Activated CD8-positive, alpha-beta memory T cell treated with anti-CD3 and anti-CD28 coated beads for 4 hours (primary cell): Measurements from ENCODE around the gene KIFAP3.
A peak's percentile ranks its signal among the peaks of the same experiment; 100 is the strongest.
"Not testable (repeated sequence)": the region's sequence is repeated elsewhere in the genome, so short reads cannot be mapped to it uniquely, and the experiment has no call there.

Experiments
- DNase-seq, 2 donors: peaks; one replicate each; pipeline ENCODE4 v3.0.0-alpha.2; 2020; ENCODE audit warnings: low read depth in 2 of 2

Gene KIFAP3

DNA sequence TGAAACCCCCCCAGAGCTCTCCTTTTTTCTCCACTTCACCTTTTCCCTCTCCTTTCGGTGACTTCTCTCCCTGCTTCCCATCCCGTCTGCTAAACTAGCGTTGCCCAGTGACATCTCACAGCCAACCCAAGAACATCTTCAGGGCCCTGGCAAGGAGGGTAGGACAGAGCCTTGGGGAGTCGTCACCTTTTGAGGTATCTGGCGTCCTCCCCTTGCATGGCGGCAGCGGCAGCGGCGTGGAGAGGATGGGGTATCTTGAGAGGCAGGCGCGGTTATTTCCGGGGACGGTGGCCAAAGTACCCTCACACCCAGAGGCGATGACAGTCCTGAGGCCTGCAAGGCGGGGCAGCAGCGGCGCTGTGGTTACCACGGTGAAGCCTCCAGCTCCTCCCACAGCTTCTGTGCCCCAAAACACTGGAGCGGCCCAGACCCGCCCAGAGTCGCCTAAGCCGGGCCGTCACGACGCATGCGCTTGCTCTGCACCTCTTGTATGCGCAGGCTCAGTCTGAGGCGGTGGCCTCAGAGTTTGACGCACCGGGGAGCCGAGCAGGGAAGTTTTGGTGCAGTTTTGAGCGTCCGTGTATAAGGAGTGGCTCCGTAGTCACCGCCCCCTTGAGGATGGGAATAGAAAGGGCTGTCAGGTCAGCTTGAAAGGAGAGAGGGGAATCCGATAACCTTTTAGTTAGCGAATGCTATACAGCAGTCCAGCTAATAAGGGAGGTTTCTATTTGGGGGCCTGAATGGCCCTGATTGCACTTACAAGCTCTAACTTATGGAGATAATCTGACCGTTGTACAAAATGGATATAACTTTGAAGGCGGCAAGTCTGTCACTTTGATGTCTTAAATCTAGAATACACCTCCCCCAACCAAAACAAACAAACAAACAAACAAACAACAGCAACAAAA is at the start of gene KIFAP3:
Gene KIFAP3 (minus strand): TSS at position 446 of the 908 bp plus-strand sequence. CDS start 228 bp downstream, at position 218.
- peak; percentile 88 to 93 for DNase-seq

DNA sequence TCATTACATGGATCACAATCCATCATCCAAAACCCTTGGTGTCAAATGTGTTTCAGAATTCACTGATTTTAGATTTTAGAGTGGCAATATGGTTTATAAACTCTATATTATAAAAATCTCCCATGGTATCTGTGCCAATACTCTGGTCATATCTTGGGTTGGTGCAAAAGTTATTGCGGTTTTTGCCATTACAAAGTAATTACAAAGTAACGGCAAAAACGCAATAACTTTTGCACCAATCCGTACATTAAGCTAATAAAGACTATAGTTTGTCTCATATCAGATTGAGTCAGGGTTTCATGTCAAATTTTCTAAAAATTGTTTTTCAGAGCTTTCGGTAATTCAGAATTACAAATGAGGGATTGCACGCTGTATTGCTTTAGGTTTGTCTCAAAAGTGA is 47.9 kb upstream of the KIFAP3 start:
- DNase-seq = no peak

DNA sequence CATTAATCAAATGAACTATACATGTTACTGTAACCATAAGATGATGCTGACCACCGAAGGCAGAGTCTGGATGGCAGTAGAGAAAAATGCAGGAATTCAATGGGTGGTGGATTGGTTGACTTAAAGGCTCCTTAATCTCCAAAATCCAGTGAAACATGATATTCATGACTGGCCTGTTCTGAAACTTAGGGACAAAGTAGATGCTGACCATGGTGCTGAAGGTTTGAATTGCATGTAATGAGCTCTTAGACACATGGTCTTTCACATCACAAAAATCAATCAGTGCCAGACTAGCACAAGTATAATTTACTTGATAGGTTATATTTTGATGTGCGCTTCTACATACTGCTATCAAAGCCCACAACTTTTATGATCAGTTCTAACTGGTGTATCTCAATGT is 40.4 kb upstream of the KIFAP3 start:
- DNase-seq = no peak

DNA sequence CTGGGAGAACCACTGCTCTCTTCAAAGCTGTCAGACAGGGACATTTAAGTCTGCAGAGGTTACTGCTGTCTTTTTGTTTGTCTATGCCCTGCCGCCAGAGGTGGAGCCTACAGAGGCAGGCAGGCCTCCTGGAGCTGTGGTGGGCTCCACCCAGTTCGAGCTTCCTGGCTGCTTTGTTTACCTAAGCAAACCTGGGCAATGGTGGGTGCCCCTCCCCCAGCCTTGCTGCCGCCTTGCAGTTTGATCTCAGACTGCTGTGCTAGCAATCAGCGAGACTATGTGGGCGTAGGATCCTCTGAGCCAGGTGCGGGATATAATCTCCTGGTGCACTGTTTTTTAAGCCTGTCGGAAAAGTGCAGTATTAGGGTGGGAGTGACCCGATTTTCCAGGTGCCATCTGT is 38.6 kb upstream of the KIFAP3 start:
- DNase-seq = not testable (repeated sequence)

DNA sequence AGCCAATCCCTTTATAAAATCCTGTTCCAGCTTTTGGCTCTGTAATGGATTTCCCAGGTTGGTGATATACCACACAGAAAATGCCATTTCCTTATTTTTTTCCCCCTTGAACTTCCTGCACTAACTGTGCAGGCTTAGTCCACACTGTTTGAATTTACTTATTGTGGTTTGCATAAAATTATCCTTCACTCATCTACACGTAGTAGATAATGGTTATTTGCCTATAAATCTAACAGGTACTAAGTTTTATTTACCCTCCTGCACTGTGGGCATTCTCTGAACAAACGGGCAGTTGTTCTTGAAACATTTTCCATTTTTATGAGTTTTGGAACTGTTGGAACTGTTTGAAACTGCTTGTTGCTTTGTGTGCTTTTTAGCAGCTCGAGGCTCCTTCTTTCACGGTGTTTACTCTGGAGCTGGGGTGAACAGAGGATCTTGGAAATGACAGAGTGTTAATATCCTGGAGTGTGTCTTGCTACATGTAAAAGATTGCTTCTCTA is 23.0 kb upstream of the KIFAP3 start:
- DNase-seq = no peak

DNA sequence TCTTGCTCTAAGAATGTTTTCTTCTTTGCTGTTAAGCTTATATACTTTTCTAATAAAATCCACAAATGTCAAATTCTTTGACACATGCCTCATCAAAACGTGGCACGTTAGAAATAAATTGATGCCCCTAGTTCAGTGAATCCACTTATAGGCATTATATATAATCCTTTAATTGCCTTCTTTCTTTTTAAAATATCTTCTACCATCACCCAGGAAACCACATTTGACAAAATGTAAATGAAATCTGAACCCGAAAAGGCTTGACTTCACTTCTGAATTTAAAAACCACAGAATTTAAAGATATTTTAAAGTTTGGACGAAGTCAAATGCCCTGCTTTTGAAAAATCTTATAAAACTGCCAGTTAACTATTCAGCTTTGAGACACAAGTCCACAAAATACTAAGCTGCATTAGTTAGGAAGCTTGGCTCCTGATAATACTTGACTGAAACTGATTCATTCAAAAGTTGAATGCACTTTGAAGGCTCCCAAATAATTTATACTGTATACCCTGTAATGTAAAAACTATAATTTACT is 22.4 kb upstream of the KIFAP3 start:
- DNase-seq = no peak

DNA sequence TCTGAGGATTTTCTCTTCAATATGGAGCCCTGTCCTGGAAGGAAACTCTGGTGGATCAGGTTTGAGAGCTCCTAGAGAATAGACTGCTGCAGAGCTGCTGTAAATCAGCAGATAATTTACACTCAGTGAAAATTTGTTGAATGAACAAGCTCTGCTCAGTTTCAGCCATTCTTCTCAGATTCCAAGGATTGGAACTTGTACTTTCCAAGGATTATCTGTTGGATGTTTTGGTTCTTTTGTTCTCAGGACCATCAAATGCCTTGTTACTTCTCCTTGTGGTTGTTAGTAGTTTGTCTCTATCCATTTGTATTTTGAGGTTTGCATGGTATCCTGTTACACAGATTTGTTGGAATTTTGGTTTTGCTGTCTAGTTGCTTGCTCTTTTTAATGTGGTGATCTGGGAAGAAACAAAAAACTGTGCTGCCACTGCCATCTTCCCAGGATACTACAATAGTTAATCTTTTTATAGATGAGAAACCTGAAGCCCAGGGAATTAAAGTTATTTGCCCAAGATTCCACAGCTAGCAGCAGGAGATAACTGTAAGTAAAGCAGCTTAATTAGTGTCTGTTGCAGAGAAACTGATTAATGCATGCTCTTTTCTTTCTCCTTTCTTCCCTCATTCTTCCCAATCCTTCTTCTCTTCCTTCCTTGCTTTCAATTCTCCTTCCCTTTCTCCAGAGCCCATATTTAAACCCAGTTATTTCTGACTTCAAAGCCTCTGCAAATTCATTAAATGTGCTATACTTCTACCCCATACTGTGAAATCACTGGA is 21.7 kb upstream of the KIFAP3 start:
- no peak for DNase-seq

DNA sequence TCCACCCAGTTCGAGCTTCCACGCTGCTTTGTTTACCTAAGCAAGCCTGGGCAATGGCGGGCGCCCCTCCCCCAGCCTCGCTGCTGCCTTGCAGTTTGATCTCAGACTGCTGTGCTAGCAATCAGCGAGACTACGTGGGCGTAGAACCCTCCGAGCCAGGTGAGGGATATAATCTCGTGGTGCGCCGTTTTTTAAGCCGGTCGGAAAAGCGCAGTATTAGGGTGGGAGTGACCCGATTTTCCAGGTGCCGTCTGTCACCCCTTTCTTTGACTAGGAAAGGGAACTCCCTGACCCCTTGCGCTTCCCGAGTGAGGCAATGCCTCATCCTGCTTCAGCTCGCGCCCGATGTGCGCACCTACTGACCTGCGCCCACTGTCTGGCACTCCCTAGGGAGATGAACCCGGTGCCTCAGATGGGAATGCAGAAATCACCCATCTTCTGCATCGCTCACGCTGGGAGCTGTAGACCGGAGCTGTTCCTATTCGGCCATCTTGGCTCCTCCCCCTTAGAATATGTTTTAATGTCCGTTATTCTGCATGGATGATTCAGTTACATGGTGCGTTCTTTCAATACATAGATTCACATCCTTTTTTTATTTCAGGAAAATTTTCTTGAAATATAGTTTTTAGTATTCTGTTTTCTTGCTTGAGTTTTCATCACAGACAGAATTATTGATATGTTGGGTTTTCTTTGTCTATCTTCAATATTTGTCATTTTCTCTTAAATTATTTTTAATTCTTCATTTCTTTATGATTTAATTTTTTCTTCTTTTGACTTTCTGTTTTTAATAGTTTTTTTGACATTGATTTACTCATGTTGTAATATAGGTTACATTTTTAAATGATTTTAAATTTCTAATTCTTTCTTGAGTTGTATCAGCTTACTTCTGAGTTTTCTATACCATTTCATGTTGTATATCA is 20.5 kb upstream of the KIFAP3 start:
- DNase-seq = not testable (repeated sequence)

DNA sequence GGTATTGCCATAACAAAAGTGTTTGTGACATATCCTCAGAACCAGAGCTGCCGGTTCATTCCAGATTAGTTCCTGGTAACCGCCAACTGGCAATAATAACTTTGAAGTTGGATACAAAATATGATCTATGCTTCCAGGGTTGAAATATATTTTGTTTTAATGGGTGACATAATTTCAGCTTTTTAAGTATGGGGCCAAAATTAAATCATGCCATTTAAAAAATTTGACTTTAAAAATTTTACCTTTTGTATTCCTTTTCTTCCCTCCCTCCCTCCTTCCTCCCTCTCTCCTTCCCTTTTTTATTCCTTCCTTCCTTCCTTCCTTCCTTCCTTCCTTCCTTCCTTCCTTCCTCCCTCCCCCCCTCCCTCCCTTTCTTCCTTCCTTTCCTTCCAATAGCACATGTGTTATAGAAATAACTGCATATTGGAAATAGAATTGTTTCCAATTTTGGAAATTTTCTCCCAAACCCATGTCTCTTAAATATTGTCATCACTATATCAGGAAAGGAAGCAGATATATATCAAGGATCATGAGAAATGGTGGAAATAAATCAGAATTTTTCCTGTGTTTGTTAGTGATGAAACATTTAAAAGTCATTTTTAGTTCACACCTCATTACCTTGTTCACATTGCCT is 12.0 kb upstream of the KIFAP3 start:
- DNase-seq = no peak

DNA sequence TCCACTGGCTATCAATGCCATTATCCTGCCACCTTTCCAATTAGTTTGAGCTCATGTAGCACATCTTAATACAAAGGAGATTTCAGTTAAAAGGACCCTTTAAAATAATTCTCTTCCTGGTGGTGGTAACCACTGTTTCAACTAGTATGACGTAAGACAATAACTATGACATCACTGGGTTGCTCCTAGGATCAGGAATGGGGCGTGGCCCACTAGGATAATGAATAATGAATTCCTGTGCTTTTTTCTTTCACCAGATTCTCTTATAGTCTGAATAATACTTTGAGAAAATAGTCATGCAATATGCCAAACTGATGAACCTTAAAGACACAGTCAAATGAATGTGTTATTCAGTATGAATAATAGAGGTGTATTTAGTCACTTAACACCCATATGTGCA is 10.6 kb upstream of the KIFAP3 start:
- DNase-seq = no peak

DNA sequence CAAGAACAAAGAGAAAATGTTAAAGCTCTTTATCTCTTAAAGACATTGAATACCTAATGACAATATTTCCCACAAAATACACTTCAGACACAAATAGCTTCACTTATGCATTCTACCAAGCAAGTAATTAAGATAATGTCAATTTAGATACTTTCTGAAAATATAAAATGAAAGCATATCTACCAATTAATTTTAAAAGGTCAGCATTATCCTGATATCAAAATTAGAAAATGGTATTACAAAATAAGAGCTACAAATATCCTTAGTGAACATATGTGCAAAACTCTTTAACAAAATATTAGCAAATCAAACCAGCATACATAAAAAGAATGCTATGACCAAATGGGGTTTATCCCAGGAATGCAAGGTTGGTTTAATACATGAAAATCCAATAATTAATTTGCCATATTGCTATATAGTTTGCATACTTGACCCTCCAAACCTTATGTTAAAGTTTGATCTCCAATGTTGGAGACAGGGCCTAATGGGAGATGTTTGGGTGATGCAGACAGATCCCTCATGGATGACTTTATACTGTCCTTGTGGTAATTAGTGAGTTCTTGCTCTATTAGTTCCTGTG is 4.2 kb upstream of the KIFAP3 start:
- no peak for DNase-seq

DNA sequence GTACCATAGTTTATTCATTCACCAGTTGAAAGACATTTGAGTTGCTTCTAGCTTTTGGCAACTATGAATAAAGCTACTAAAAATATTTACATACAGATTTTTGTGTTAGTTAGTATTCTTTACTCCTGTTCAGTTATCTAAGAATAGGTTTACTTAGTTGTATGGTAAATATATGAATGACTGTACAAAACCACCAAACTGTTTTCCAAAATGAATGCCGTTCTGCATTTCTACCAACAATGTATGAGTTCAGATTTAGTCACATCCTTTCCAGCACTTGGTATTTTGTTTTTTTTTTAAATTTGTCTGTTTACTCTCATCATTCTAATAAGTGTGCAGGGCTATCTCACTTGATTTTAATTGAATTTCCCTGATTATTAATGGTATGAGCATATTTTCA is 3.4 kb upstream of the KIFAP3 start:
- no peak for DNase-seq

DNA sequence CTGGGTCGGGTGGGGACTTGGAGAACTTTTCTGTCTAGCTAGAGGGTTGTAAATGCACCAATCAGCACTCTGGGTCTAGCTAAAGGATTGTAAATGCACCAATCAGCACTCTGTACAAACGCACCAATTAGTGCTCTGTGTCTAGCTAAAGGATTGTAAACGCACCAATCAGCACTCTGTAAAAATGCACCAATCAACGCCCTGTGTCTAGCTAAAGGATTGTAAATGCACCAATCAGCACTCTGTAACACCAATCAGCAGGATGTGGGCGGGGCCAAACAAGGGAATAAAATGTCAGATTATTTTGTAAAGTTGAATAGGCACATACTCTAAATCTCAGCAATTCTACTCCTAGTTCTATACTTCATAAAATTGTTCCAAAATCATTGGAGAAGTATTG is 2.5 kb upstream of the KIFAP3 start:
- not testable (repeated sequence) for DNase-seq

DNA sequence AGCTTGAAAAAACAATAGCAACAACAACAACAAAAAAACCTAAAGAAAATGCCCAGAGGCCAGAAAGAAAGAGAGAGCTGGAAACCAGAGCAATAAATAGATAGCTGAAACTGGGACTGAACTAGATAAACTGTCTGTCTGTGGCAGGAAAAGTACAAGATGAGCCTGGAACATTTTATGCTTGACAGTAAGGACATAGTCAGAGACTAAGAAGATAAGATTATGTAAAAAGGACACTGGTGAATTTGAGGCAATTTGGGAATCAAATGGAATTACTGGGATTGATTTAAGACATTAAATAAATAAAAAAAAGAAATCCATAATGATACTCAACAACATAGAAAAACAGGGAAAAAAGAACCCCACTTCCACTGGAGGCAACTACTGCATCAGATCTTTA is 1.7 kb upstream of the KIFAP3 start:
- DNase-seq = no peak

DNA sequence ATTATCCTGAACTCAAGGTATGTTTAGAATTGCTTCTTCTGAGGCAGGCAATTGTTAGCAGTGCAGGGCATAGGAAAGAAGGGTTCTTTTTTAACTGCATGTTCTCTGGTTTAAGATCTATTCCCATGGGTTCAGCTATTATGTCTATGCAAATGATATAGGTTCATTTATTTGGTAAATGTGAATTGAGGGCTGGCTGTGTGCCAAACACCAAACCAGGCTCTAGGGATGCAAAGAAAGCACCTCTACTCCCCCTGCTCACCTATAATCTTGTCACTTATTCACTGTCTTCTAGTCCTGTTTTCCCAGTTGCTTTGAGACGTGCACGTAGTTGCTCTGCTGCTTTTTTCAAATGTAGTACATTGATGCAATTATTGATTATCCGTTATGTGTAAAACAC is 691 bp upstream of the KIFAP3 start:
- DNase-seq = no peak

DNA sequence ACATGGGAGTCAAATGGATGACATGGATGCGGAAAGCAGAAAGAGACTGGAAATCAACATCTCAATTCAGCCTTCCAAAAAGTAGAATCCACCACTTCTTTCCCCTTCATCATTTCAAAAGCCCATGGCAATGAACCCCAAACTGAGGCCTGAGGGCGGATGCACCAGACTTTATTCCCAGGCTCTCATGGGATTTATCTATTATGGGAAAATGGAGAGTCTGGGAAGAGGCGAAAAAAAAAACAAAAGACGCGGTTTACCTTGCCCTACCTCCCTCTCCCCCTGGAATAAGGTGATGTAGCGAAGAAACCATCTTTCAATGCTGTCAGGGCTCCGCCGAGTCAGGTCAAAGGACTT is 624 bp downstream of the KIFAP3 start:
- DNase-seq = no peak

DNA sequence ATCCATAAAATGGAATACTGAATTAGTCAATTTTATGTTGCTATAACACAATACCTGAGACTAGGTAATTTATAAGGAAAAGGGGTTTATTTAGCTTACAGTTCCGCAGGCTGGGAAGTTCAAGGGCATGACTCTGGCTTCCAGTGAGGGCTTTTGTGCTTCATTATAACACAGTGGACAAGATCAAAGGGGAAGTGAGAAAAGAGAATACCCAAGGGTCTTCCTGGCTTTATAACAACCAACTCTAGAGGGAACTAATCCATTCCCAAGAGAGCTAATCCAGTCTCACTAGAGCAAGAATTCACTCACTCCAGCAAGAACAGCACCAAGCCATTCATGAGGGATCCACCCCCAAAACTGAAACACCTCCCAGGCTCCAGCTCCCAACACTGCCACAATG is 3.1 kb downstream of the KIFAP3 start:
- DNase-seq = no peak

DNA sequence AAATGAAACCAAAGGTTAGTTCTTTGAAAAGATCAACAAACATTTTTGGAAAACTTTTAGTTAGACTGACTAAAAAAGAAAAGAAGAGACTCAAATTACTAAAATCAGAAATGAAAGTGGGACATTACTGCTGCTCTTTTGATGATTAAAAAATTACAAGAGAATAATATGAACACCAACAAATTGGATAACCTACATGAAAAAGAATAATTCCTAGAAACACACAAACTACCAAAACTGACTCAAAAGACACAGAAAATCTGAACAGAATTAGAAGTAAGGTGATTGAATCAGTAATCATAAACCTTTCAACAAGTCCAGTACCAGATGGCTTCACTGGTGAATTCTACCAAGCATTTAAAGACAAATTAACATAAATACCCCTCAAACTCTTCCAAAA is 5.6 kb downstream of the KIFAP3 start:
- DNase-seq = no peak

DNA sequence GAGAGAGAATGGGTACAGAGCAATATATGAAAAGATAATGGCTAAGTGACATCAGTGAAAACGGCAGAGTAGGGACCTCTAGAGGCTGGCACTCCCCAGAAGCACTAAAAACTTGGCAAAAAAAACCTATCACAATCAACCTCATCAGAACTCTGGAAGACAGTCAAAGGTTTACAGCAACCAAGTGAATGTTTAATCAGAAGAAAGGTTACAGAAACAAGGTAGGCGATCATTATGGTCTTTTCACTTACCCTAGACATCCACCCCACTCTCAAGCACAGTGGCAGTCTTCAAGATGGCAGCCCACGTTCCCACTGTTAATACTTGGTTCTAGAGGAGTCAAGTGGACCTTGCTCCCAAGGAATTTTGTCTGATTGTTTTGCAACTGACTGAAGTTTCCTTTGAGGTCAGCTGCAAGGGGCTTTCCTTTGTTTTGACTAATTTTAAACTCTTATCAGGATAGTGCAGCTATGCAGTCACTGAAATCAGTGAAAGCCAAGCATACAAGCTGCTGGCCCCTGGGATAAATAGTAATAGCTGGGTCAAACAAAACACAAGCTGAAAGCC is 7.2 kb downstream of the KIFAP3 start:
- DNase-seq = no peak

DNA sequence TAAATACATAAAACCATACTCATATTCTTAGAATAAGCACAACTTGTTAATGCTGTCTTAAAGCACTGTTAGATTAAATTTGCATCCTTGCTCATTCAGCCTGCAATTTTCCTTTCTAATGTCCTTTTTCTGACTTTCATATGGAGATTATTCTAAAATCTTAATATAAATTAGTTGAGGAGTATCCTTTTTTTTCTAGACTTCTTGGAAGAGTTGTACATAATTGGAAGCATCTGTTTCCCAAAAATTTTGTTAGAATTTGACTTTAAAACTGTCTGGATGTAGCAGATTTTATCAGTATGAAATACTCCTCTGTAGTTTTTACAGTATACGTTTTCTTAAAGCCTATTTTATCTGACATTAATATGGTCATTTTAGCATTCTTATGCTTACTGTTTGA is 9.7 kb downstream of the KIFAP3 start:
- DNase-seq = no peak
